ACHN (cell line): ENCODE results near the gene SIK3.
"Not testable (repeated sequence)": the region's sequence is repeated elsewhere in the genome, so short reads cannot be mapped to it uniquely, and the experiment has no call there.

ENCODE experiments used
- DNase-seq: peaks from one replicate; pipeline ENCODE4 v3.0.0-alpha.2; 2015
- in situ Hi-C: cut with HindIII; loops from 2 replicates; pipeline ENCODE4 v1.10.0; 2017; ENCODE audit warnings: low sequenced_read_pairs, low pct_ligation_motif_present, low pct_unique_long_range_greater_than_20kb

SIK3 gene

GRCh38 chr11:117117681-117118080, 19.5 kb upstream of the SIK3 start:
- DNase-seq: no peak
- in situ Hi-C loops: no loop called here

DNA sequence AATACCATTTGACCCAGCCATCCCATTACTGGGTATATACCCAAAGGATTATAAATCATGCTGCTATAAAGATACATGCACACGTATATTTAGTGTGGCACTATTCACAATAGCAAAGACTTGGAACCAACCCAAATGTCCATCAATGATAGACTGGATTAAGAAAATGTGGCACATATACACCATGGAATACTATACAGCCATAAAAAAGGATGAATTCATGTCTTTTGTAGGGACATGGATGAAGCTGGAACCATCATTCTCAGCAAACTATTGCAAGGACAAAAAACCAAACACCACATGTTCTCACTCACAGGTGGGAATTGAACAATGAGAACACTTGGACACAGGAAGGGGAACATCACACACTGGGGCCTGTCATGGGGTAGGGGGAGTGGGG, 14.7 kb upstream of the SIK3 start:
- DNase-seq, in situ Hi-C loops: not testable (repeated sequence)

DNA sequence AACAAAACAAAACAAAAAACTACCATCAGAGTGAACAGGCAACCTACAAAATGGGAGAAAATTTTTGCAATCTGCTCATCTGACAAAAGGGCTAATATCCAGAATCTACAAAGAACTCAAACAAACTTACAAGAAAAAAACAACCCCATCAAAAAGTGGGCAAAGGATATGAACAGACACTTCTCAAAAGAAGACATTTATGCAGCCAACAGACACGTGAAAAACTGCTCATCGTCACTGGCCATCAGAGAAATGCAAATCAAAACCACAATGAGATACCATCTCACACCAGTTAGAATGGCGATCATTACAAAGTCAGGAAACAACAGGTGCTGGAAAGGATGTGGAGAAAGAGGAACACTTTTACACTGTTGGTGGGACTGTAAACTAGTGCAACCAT, 14.3 kb upstream of the SIK3 start:
- DNase-seq, in situ Hi-C loops: not testable (repeated sequence)

GRCh38 chr11:117110294-117110950, 12.2 kb upstream of the SIK3 start:
- in situ Hi-C loops: no loop called here
- no peak for DNase-seq

- in situ Hi-C loops: no loop called here
- no peak for DNase-seq
Observed at GRCh38 chr11:117107701-117108590, 9.7 kb upstream of the SIK3 start.

- in situ Hi-C loops: no loop called here
- no peak for DNase-seq
Observed at GRCh38 chr11:117100556-117100955, 2.3 kb upstream of the SIK3 start.

- no peak for DNase-seq
- in situ Hi-C loops: no loop called here
Observed at GRCh38 chr11:117099696-117100095, 1.5 kb upstream of the SIK3 start.

DNA sequence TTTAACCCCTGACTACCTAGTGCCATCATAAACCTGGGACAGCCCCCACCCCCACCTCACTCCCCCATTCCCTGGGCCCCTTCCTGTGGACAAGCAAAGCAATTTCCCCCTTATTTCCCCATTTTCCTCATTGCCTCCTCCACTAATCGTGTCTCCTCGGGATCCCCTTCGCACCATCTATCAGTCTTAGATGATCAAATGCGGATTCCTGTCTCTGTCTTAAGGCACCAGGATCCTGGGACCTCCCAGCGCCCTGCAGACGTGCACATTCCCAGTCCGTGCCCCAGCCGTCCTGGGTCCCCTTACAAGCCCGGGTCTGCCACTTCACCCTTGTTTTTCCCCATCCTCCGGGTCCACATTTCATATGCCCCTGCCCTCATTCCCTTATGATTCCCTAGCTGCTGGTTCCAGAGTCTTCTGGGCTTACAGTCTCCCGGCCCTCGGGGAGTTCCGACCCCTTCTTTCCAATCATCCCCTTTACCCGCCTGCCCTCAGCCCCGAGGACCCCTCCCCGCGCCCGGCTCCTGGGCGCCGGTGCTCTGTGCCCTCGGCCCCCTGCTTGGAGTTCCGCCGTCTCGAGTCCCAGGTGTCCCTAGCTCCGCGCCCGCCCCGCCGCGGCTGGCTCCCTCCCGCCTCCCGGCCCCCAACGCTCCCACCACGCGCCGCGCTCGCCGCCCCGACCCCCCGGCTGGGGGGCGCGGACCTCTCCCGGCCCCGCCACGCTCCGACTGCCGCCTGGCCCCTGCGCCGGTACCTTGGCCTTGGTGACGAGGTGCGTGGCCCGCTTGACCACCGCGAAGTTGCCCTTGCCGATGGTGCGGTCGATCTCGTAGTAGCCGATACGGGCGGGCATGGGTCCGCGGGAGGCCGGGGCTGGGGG, 599 bp downstream of the SIK3 start:
- DNase-seq: peak; percentile 39
- in situ Hi-C loops: no loop called here

- in situ Hi-C loops: no loop called here
- no peak for DNase-seq
Observed at GRCh38 chr11:117097014-117097388, 1.2 kb downstream of the SIK3 start.

- in situ Hi-C loops: no loop called here
- DNase-seq: no peak
Observed at GRCh38 chr11:117096201-117096991, 1.8 kb downstream of the SIK3 start.

DNA sequence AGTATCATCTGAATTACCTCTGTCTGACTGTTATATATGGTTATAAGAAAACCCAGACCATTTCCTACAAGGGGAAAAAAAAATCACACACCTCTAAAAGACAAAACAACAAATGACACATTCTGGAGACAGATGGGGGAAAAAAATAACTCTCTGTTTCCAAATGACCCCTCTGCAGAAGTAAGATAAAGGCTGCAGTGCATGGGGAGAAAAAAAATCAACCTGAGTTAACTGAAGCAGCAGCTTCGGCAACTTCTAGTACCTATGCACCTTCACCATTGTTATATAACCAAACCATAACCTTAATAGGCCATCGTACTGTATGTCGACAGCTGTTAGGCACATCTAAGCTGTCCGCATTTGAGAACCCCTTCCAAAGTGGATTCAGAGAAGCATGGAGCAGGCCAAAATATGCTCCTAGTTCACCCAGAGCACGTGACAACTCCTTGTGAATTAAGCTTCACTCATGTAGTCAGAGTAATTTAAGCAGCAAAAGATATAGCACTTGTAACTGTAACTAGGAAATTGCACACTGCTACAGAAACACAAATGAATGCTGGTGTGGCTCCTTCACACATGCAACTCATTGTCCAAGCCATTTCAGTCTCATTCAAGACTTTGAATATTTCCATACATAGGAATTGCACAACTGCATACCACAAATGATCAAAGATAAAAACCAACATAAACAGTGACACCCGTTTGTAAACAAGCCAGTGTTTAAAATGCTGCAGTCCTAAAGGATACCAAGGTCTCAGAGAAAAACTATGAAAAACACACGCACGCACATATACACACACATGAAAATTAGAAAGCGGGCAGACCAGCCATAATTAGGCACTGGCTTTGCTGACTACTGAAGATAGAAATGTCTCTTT, 2.7 kb downstream of the SIK3 start:
- in situ Hi-C loops: no loop called here
- no peak for DNase-seq

DNA sequence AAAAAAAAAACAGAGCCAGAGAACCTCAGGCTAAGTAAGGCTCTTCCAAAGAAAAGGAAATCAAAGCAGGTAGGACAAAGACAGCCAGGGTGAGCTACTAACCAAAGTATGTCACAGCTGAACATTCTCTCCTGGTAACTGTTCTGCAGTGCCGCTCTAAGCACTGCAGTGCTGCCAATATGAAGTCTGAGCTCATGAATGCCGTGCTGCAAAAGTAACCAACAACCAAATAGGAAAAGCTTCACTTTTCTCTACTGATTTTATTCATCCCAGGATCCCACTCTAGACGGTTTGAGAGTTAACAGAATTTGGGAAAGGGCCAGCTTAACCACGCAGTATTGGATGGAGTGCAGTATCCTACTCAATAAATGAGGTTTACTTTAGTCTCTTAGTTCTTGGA, 3.5 kb downstream of the SIK3 start:
- DNase-seq: no peak
- in situ Hi-C loops: no loop called here

DNA sequence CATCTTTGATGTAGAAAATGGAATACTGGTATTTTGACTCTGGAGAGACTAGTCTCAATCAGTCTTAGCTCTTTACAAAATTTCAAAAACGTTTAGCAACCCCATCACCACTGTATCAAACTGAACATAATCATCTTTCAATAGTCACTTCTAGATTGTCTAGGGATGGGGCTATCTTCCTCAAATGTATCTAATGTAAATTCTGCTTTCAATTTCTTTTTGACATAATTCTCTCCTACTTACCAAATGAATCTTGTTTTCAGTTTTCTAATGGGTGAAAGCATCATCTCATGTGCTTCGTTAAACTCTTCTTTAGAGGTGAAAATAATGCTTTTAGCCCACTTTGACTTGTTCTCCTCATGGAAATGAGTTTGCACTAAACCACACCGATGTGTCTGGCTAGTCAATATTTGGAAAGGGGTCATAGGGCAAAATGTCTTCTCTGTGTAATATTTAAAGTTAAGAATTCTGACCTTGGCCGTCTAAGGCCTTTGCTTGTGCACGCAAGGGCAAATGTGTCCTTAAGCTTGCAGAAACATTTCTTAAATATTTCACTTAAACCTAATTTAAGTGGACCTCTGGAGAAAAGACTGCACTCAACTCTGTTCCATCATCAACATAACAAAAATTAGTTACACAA, 5.2 kb downstream of the SIK3 start:
- in situ Hi-C loops: no loop called here
- no peak for DNase-seq

- in situ Hi-C loops: no loop called here
- DNase-seq: no peak
Observed at GRCh38 chr11:117091753-117092477, 6.3 kb downstream of the SIK3 start.

DNA sequence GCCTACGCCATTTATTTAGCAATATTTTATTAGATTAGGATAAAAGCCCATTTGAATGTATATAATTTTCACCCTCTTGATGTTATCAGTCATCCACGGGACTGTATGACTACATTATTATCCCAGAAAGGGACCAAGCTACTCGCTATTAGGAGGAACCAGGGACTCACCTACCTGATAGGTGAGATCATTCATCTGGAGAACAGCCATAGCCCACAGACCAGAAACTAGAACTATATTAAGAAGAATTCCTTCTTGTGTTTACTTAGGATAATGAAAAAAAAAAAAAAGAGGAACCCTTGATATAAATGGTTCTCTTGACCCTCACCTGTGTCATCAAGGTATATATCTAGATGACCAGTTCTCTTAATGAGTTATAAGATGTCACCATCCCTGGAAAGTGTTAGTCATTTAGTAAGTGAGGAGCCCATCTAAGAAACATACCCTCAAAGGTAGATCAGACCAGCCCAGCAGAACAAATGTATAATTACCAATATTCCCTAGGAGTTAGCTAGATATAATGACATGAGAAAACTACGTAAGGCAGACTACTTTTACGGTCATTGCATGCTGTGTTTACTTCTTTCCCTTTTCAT, 8.0 kb downstream of the SIK3 start:
- in situ Hi-C loops: no loop called here
- no peak for DNase-seq

DNA sequence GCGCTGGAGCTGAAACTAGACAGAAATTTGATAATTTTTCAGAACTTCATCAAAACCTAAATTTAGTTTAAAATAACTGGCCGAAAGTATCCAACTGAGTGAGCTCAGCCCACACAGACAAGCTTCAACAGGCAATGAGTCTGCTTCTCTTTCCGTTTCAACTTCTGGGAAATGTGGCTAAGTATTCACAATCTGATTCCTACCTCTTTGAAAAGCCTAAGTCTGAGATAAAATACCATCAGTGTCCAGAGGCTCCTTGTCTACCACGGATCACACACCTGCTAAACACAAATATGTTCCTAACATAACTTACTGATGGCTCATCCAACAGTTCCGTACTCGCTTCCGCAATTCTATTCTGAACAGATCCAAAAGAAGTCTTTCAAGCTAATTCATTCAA, 8.5 kb downstream of the SIK3 start:
- in situ Hi-C loops: no loop called here
- DNase-seq: no peak
